B cell (primary cell): Measurements from ENCODE around the gene MDM1. TPM values are rescaled to one million over a fixed set of nuclear protein-coding genes. Genes with fewer than 3 reads are reported as not detected.

Experiments
- ATAC-seq: fragments of 200-7000 bp; cut with Tn5 transposase; one replicate; pipeline ENCODE4 v1.10.0; 2021; ENCODE audit warnings: low read depth, mild to moderate bottlenecking, moderate number of reproducible peaks, moderate library complexity
- CTCF ChIA-PET: fragments of 350-600 bp; sonication (Branson Sonifier 250); formaldehyde crosslinking; loops from one replicate; lab custom pipeline; 2021; ENCODE audit warnings: antibody characterized with exemption, inconsistent platforms; lab: Charles Lee
- POLR2A ChIA-PET: fragments of 350-600 bp; sonication (Branson Sonifier 250); formaldehyde crosslinking; loops from one replicate; lab custom pipeline; 2021; ENCODE audit warnings: antibody characterized with exemption; lab: Charles Lee
- DNase-seq: peaks from one replicate; pipeline ENCODE4 v3.0.0; 2013
- H2AFZ ChIP-seq: 2 replicates; pipeline ENCODE4 v1.6.1; 2012; ENCODE audit warnings: mild to moderate bottlenecking, low read depth, low read length; ENCODE audit not compliant: insufficient read depth, poor library complexity, severe bottlenecking
- H3K27ac ChIP-seq, 2 donors: 1 replicate in 1 of 2; 2 replicates in 1 of 2; pipeline ENCODE4 v1.5.1; 2012 to 2013; ENCODE audit warnings: low read length in 2 of 2, mild to moderate bottlenecking in 2 of 2, moderate library complexity in 1 of 2
- H3K27me3 ChIP-seq, 4 experiments: fragments of 200-600 bp in 1 of 4; sonication (generic) in 1 of 4; replicated peaks in 1 of 4; 1 replicate in 2 of 4; 2 replicates in 2 of 4; pipeline versions ENCODE4 v1.6.1 to v1.7.0; 2013 to 2016; ENCODE audit warnings: low read length in 3 of 4, mild to moderate bottlenecking in 2 of 4, mixed read lengths in 1 of 4, moderate library complexity in 1 of 4; ENCODE audit not compliant: insufficient read depth in 4 of 4, control insufficient read depth in 3 of 4; ENCODE audit errors: control extremely low read depth in 1 of 4
- H3K36me3 ChIP-seq, 2 experiments: replicated peaks in 1 of 2; 1 replicate in 1 of 2; 2 replicates in 1 of 2; pipeline versions ENCODE4 v1.6.1 to v1.7.1; 2013; ENCODE audit warnings: low read length in 1 of 2; ENCODE audit not compliant: insufficient read depth in 2 of 2, control insufficient read depth in 1 of 2; ENCODE audit errors: control extremely low read depth in 1 of 2, extremely low read depth in 1 of 2
- H3K4me1 ChIP-seq, 2 donors: fragments of 200-600 bp in 1 of 2; sonication (generic) in 1 of 2; 1 replicate in 1 of 2; 2 replicates in 1 of 2; pipeline versions ENCODE4 v1.5.1 to v1.6.1; 2013 to 2017; ENCODE audit warnings: low read length in 2 of 2; ENCODE audit not compliant: control insufficient read depth in 2 of 2, insufficient read depth in 2 of 2
- H3K4me2 ChIP-seq: replicated peaks from 2 replicates; pipeline ENCODE3; 2012; ENCODE audit warnings: mild to moderate bottlenecking, low read depth, low read length; ENCODE audit not compliant: poor library complexity, severe bottlenecking
- H3K4me3 ChIP-seq, 5 experiments: fragments of 200-600 bp in 1 of 5; sonication (generic) in 1 of 5; 1 replicate in 3 of 5; 2 replicates in 2 of 5; pipeline versions ENCODE4 v1.5.1 to v1.7.0; 2011 to 2016; ENCODE audit warnings: low read length in 4 of 5, mild to moderate bottlenecking in 4 of 5, low read depth in 2 of 5, control low read depth in 1 of 5, moderate library complexity in 1 of 5; ENCODE audit not compliant: insufficient read depth in 1 of 5; ENCODE audit errors: control extremely low read depth in 1 of 5, extremely low read depth in 1 of 5
- H3K79me2 ChIP-seq: fragments of 200-600 bp; sonication (generic); one replicate; pipeline ENCODE4 v1.6.0; 2016; ENCODE audit warnings: low read length; ENCODE audit not compliant: control insufficient read depth, insufficient read depth
- H3K9ac ChIP-seq: fragments of 200-600 bp; sonication (generic); 2 replicates; pipeline ENCODE4 v1.6.1; 2017; ENCODE audit warnings: mild to moderate bottlenecking, low read length, moderate library complexity
- H3K9me3 ChIP-seq, 3 donors: one replicate each; pipeline versions ENCODE4 v1.6.1 to v1.7.1; 2013; ENCODE audit warnings: low read length in 2 of 3; ENCODE audit not compliant: control insufficient read depth in 2 of 3, insufficient read depth in 1 of 3; ENCODE audit errors: control extremely low read depth in 1 of 3
- H4K20me1 ChIP-seq: 2 replicates; pipeline ENCODE4 v1.6.0; 2012; ENCODE audit warnings: mild to moderate bottlenecking, low read length; ENCODE audit not compliant: insufficient read depth, control insufficient read depth, poor library complexity, severe bottlenecking
- H3K27ac Mint-ChIP-seq: one replicate; pipeline ENCODE4 v1.8.0; 2021; ENCODE audit warnings: mixed read lengths
- H3K27me3 Mint-ChIP-seq: one replicate; pipeline ENCODE4 v1.8.0; 2021; ENCODE audit warnings: mixed read lengths
- H3K4me1 Mint-ChIP-seq: one replicate; pipeline ENCODE4 v1.8.0; 2021; ENCODE audit warnings: mixed read lengths
- H3K4me3 Mint-ChIP-seq: one replicate; pipeline ENCODE4 v1.8.0; 2021; ENCODE audit warnings: mixed read lengths
- H3K9me3 Mint-ChIP-seq: one replicate; pipeline ENCODE4 v1.8.0; 2022; ENCODE audit warnings: mixed read lengths; ENCODE audit not compliant: insufficient read depth
- CTCF ChIP-seq: fragments of 200-600 bp; IDR thresholded peaks from one replicate; pipeline ENCODE4 v1.8.0; 2022; ENCODE audit warnings: antibody characterized with exemption, mild to moderate bottlenecking
- EZH2 ChIP-seq: IDR thresholded peaks from 2 replicates; pipeline ENCODE4 v1.6.1; 2012; ENCODE audit warnings: borderline replicate concordance, low read depth, mild to moderate bottlenecking, moderate library complexity, low read length; ENCODE audit not compliant: insufficient read depth, poor library complexity, severe bottlenecking
- WGBS: methylation state at CpG from one replicate; pipeline ENCODE4 v1.1.5; 2013; ENCODE audit warnings: missing lambda C conversion rate; ENCODE audit not compliant: insufficient coverage; 5-methylcytosine and 5-hydroxymethylcytosine counted together
- intact Hi-C: fragments of 100-400 bp; cut with micrococcal nuclease; formaldehyde crosslinking; loops from one replicate; pipeline ENCODE4 v1.10.0; 2022
- polyA plus RNA-seq: library from polyadenylated mRNA; depleted of rRNA; stranded (reverse); fragments of >200 nt; gene quantifications from 2 replicates; pipeline ENCODE4 v1.2.3, GENCODE V29; 2012
- total RNA-seq, 2 donors: library from RNA; stranded (reverse); fragments of 120-200 nt in 1 of 2; gene quantifications; 1 replicate in 1 of 2; 2 replicates in 1 of 2; pipeline versions ENCODE4 v1.2.3 to v1.2.4, GENCODE V29; 2013 to 2022

The MDM1 gene
- total and polyA plus RNA-seq, 2 donors (not counting 1 experiment from before 2014, with no cell fraction given): 13.9 to 38.3 TPM

DNA sequence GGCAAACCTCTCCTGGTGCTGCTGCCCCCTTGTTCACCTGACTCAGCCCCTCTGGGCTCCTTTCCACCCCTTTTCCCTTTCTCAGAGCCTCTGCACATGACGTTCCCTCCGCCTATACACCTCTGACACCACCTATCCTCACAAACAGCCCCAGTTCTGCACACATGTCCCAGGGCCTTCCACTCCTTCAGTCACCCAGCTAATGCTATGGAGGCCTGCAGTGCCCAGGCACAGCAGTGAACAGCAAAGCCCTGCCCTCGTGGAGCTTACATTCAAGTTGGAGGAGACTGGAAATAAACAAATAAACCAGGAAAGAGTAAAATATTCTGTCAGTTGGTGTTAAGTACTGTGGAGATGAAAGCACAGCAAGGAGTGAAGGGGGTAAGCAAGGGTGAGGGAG is 38.5 kb upstream of the MDM1 start:
- Mint-ChIP-seq H3K4me3 (no peak overlapping the region), H3K27ac (no peak overlapping the region), H3K27me3 (no peaks in the 10 kb centered on the region), H3K4me1 (peaks cover 48% of the 10 kb centered on the region), H3K9me3 (no peaks in the 10 kb centered on the region)
- Histone ChIP-seq H3K4me2 (no peak overlapping the region), H3K27me3 (no peaks in the 10 kb centered on the region), H3K4me3 (no peak overlapping the region), H3K9me3 (no peaks in the 10 kb centered on the region), H2AFZ (no peak overlapping the region), H4K20me1 (no peaks in the 10 kb centered on the region), H3K79me2 (no peaks in the 10 kb centered on the region), H3K9ac (no peak overlapping the region), H3K4me1 (peaks cover 10 to 46% of the 10 kb centered on the region in 2 donors), H3K36me3 (no peaks in the 10 kb centered on the region), H3K27ac (no peak overlapping the region)
- DNase-seq (no peak), ATAC-seq (no peak)
- POLR2A ChIA-PET: interaction anchor here (0.7 kb wide), 1 partner anchor 242 kb away, joined by 3 read pairs; no protein-coding TSS in a partner anchor
- intact Hi-C loops: no loop called here
- TF ChIP-seq EZH2: no peak
- TF ChIP-seq CTCF: no peak
- 91% methylated on average over 3 of the region's 3 CpGs for WGBS
- CTCF ChIA-PET: no interaction called here

DNA sequence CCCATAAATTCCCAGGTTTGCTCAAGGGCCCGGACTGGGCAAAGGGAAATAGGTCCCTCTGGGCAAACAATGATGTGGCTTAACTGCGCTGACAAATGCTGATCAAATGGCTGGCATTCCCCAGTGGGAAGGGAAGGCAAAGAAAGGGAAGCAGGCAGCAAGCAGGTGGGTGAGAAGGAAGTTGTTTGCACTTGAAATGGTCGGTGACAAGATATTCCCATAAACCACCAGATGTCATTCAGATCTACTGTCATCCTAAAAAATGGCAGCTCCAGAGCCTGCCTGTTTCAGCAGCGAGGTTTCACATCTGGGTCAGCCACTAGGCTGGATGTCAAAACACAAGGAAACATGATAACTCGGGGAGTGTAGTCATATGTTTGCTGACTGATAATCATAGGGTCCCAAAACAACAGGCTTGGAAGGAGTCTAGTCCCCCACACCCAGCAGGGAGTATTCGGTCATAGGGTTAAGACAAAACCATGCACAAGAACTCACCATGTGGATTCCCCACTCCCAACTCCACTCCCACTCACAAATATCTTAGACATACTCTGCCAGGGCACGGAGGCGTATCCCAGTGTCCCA is 37.9 kb upstream of the MDM1 start:
- intact Hi-C loops: no loop called here
- TF ChIP-seq CTCF (no peak), EZH2 (no peak)
- Mint-ChIP-seq H3K27me3 (no peaks in the 10 kb centered on the region), H3K27ac (no peak overlapping the region), H3K9me3 (no peaks in the 10 kb centered on the region), H3K4me1 (peaks cover 48% of the 10 kb centered on the region), H3K4me3 (no peak overlapping the region)
- ChIA-PET CTCF (interaction anchor here (0.7 kb wide), 1 partner anchor 10 kb away, joined by 3 read pairs; no protein-coding TSS in a partner anchor), POLR2A (interaction anchor here (0.7 kb wide), 1 partner anchor 243 kb away, joined by 3 read pairs; no protein-coding TSS in a partner anchor)
- DNase-seq (no peak), ATAC-seq (no peak)
- Histone ChIP-seq H3K27me3 (no peaks in the 10 kb centered on the region), H3K36me3 (no peaks in the 10 kb centered on the region), H3K4me2 (no peak overlapping the region), H3K79me2 (no peaks in the 10 kb centered on the region), H3K27ac (no peak overlapping the region), H2AFZ (no peak overlapping the region), H4K20me1 (no peaks in the 10 kb centered on the region), H3K4me3 (no peak overlapping the region), H3K9ac (no peak overlapping the region), H3K9me3 (no peaks in the 10 kb centered on the region), H3K4me1 (peaks cover 15 to 47% of the 10 kb centered on the region in 2 donors)
- 76% methylated on average over 5 of the region's 8 CpGs for WGBS
